HEK293 (cell line): ENCODE results near the gene ARL16.

ENCODE experiments used
- CTCF ChIA-PET: fragments of 350-600 bp; formaldehyde crosslinking; extraction: SDS; loops from one replicate; lab custom pipeline; 2021; ENCODE audit warnings: antibody characterized with exemption; lab: Yijun Ruan, JAX
- POLR2A ChIA-PET: fragments of 300-600 bp; formaldehyde crosslinking; extraction: SDS; loops from one replicate; lab custom pipeline; 2020; ENCODE audit warnings: antibody characterized with exemption, inconsistent platforms; lab: Yijun Ruan, JAX
- H3K27ac ChIP-seq: fragments of 200-500 bp; sonication (Bioruptor generic); 2 replicates; pipeline ENCODE4 v1.5.1; 2014; ENCODE audit warnings: low read depth, low read length, control low read depth, inconsistent platforms; ENCODE audit errors: extremely low read depth
- H3K36me3 ChIP-seq, 2 experiments: fragments of 200-500 bp in 1 of 2; sonication (Bioruptor generic) in 1 of 2; 1 replicate in 1 of 2; 2 replicates in 1 of 2; pipeline ENCODE4 v1.5.1; 2014 to 2017; ENCODE audit warnings: inconsistent platforms in 2 of 2, low read length in 2 of 2; ENCODE audit not compliant: control insufficient read depth in 2 of 2, insufficient read depth in 1 of 2
- H3K4me1 ChIP-seq: fragments of 200-500 bp; sonication (Bioruptor generic); 2 replicates; pipeline ENCODE4 v1.5.1; 2014; ENCODE audit warnings: mild to moderate bottlenecking, low read length, inconsistent platforms; ENCODE audit not compliant: control insufficient read depth, insufficient read depth
- H3K4me3 ChIP-seq: 2 replicates; pipeline ENCODE4 v1.5.1; 2011; ENCODE audit warnings: low read depth, mild to moderate bottlenecking, control low read depth, low read length, moderate library complexity
- H3K9me3 ChIP-seq: fragments of 200-500 bp; sonication (Bioruptor generic); 2 replicates; pipeline ENCODE4 v1.5.1; 2014; ENCODE audit warnings: low read depth, low read length, inconsistent platforms; ENCODE audit not compliant: control insufficient read depth, insufficient read depth
- CTCF ChIP-seq: fragments of 450-650 bp; formaldehyde crosslinking; IDR thresholded peaks from 2 replicates; pipeline ENCODE4 v1.5.1; 2016; ENCODE audit warnings: missing biosample characterization, missing genetic modification characterization
- KLF1 ChIP-seq: fragments of 450-650 bp; formaldehyde crosslinking; IDR thresholded peaks from 2 replicates; pipeline ENCODE4 v1.5.1; 2016; ENCODE audit warnings: missing biosample characterization, missing genetic modification characterization
- TCF7L2 ChIP-seq: IDR thresholded peaks from 2 replicates; pipeline ENCODE4 v1.6.1; 2011; ENCODE audit warnings: low read depth, mild to moderate bottlenecking, inconsistent platforms, low read length, moderate library complexity, borderline replicate concordance
- ZBTB48 ChIP-seq: fragments of 450-650 bp; formaldehyde crosslinking; IDR thresholded peaks from 2 replicates; pipeline ENCODE4 v1.5.1; 2016; ENCODE audit warnings: missing biosample characterization, missing genetic modification characterization
- ZNF138 ChIP-seq: fragments of 450-650 bp; formaldehyde crosslinking; IDR thresholded peaks from 2 replicates; pipeline ENCODE4 v1.5.1; 2016; ENCODE audit warnings: missing biosample characterization, missing genetic modification characterization, borderline replicate concordance
- ZNF140 ChIP-seq: fragments of 450-650 bp; formaldehyde crosslinking; IDR thresholded peaks from 2 replicates; pipeline ENCODE4 v1.5.1; 2016; ENCODE audit warnings: missing biosample characterization, missing genetic modification characterization
- ZNF24 ChIP-seq: fragments of 450-650 bp; formaldehyde crosslinking; IDR thresholded peaks from 2 replicates; pipeline ENCODE4 v1.5.1; 2016; ENCODE audit warnings: missing biosample characterization, missing genetic modification characterization
- ZNF37A ChIP-seq: fragments of 450-650 bp; IDR thresholded peaks from 2 replicates; pipeline ENCODE4 v1.5.1; 2018; ENCODE audit warnings: missing biosample characterization, missing genetic modification characterization
- ZNF529 ChIP-seq: fragments of 450-650 bp; formaldehyde crosslinking; IDR thresholded peaks from 2 replicates; pipeline ENCODE4 v1.5.1; 2017; ENCODE audit warnings: missing genetic modification characterization, missing biosample characterization; ENCODE audit not compliant: insufficient replicate concordance
- ZNF544 ChIP-seq: fragments of 450-650 bp; formaldehyde crosslinking; IDR thresholded peaks from 2 replicates; pipeline ENCODE4 v1.5.0; 2017; ENCODE audit warnings: missing biosample characterization, missing genetic modification characterization
- ZNF585B ChIP-seq: fragments of 450-650 bp; formaldehyde crosslinking; IDR thresholded peaks from 2 replicates; pipeline ENCODE4 v1.5.1; 2016; ENCODE audit warnings: missing biosample characterization, missing genetic modification characterization
- ZNF654 ChIP-seq: fragments of 450-650 bp; formaldehyde crosslinking; IDR thresholded peaks from 2 replicates; pipeline ENCODE4 v1.5.1; 2016; ENCODE audit warnings: low read depth, missing biosample characterization, missing genetic modification characterization
- TF ChIP-seq, protein P1 (sequence below): fragments of 450-650 bp; formaldehyde crosslinking; IDR thresholded peaks from 2 replicates; pipeline ENCODE4 v1.5.1; 2016; ENCODE audit warnings: missing biosample characterization, missing genetic modification characterization
- TF ChIP-seq, protein P2 (sequence below): fragments of 450-650 bp; formaldehyde crosslinking; IDR thresholded peaks from 2 replicates; pipeline ENCODE4 v1.5.1; 2016; ENCODE audit warnings: missing biosample characterization, missing genetic modification characterization
- TF ChIP-seq, protein P3 (sequence below): fragments of 450-650 bp; formaldehyde crosslinking; IDR thresholded peaks from 2 replicates; pipeline ENCODE4 v1.5.1; 2016; ENCODE audit warnings: missing biosample characterization, missing genetic modification characterization

ARL16 gene

DNA sequence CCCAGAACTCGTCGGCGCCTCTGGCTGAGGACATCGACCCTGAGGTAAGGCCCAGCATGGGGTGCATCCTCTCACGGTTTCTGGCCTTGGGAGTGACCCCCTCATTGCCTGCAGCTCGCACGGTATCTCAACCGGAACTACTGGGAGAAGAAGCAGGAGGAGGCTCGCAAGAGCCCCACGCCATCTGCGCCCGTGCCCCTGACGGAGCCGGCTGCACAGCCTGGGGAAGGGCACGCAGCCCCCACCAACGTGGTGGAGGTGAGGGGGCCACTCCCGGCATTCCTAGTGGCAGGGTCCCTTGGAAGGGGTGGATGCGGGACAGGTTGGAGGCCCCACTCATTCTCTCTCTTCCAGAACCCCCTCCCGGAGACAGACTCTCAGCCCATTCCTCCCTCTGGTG lies 11.2 kb upstream of the ARL16 start:
- ChIA-PET POLR2A (interaction anchor here (1.7 to 2.7 kb wide), 3 partner anchors 8 to 11 kb away, joined by 9 to 16 read pairs (median 15); partner anchors contain the start of genes ARL16, HGS and MRPL12), CTCF (interaction anchor here (1.0 kb wide), 1 partner anchor 19 kb away, joined by 6 read pairs; no protein-coding TSS in a partner anchor)
- Histone ChIP-seq H3K27ac (no peak overlapping the region), H3K9me3 (no peaks in the 10 kb centered on the region), H3K4me1 (no peaks in the 10 kb centered on the region), H3K36me3 (peaks cover 35 to 98% of the 10 kb centered on the region in 2 experiments), H3K4me3 (no peak overlapping the region)
- TF ChIP-seq, protein P1, sequence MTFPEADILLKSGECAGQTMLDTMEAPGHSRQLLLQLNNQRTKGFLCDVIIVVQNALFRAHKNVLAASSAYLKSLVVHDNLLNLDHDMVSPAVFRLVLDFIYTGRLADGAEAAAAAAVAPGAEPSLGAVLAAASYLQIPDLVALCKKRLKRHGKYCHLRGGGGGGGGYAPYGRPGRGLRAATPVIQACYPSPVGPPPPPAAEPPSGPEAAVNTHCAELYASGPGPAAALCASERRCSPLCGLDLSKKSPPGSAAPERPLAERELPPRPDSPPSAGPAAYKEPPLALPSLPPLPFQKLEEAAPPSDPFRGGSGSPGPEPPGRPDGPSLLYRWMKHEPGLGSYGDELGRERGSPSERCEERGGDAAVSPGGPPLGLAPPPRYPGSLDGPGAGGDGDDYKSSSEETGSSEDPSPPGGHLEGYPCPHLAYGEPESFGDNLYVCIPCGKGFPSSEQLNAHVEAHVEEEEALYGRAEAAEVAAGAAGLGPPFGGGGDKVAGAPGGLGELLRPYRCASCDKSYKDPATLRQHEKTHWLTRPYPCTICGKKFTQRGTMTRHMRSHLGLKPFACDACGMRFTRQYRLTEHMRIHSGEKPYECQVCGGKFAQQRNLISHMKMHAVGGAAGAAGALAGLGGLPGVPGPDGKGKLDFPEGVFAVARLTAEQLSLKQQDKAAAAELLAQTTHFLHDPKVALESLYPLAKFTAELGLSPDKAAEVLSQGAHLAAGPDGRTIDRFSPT (tag by site-specific recombination): 0 out of 2 replicates have a peak, but pooled peaks have one; percentile 19
- no peak for TF ChIP-seq CTCF (tag by site-specific recombination)
- TF ChIP-seq, protein P2, sequence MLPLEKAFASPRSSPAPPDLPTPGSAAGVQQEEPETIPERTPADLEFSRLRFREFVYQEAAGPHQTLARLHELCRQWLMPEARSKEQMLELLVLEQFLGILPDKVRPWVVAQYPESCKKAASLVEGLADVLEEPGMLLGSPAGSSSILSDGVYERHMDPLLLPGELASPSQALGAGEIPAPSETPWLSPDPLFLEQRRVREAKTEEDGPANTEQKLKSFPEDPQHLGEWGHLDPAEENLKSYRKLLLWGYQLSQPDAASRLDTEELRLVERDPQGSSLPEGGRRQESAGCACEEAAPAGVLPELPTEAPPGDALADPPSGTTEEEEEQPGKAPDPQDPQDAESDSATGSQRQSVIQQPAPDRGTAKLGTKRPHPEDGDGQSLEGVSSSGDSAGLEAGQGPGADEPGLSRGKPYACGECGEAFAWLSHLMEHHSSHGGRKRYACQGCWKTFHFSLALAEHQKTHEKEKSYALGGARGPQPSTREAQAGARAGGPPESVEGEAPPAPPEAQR (tag by site-specific recombination): no peak

GRCh38 chr17:81693509-81694210 lies 10.1 kb upstream of the ARL16 start:
- H3K4me3 ChIP-seq: no peak overlapping the region
- ChIA-PET CTCF (interaction anchor here (0.6 to 1.7 kb wide), 5 partner anchors 9 to 18 kb away, joined by 3 to 7 read pairs (median 5); partner anchors contain the start of gene MRPL12), POLR2A (interaction anchor here (0.5 to 2.0 kb wide), 5 partner anchors 9 to 20 kb away, joined by 3 to 15 read pairs (median 4); partner anchors contain the start of genes ARL16, HGS and MRPL12)
- no peaks in the 10 kb centered on the region for H3K4me1 ChIP-seq
- H3K36me3 ChIP-seq: peaks cover 24 to 98% of the 10 kb centered on the region in 2 experiments
- no peaks in the 10 kb centered on the region for H3K9me3 ChIP-seq
- TF ChIP-seq ZNF544 (tag by site-specific recombination) (no peak), ZNF138 (tag by site-specific recombination) (no peak), ZNF585B (tag by site-specific recombination) (no peak), ZNF140 (tag by site-specific recombination) (no peak), CTCF (tag by site-specific recombination) (peak; percentile 49), KLF1 (tag by site-specific recombination) (peak; percentile 49; the same call in 1 of the 2 replicates), TCF7L2 (no peak), ZNF529 (tag by site-specific recombination) (no peak), ZNF24 (tag by site-specific recombination) (no peak), ZNF37A (no peak), ZNF654 (tag by site-specific recombination) (0 out of 2 replicates have a peak, but pooled peaks have one; percentile 7), ZBTB48 (tag by site-specific recombination) (no peak)
- TF ChIP-seq, protein P3, sequence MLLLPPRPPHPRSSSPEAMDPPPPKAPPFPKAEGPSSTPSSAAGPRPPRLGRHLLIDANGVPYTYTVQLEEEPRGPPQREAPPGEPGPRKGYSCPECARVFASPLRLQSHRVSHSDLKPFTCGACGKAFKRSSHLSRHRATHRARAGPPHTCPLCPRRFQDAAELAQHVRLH (tag by site-specific recombination): no peak
- TF ChIP-seq, all 188 proteins: peak for 3
- no peak overlapping the region for H3K27ac ChIP-seq
